ENCODE data around the gene TRIM47.

- TF ChIP-seq CTCF (IDR thresholded peaks at IDR 0.05), result no peak
- TF ChIP-seq POLR2A (IDR thresholded peaks at IDR 0.05), result no peak
Observed at GRCh38 chr17:75906143-75906884, 27.9 kb upstream of the TRIM47 start.

Measured in lower leg skin (tissue), 3 donors.